Midbrain (tissue), 1 donor: Measurements from ENCODE around the gene SLC15A1.
"Not testable (repeated sequence)": the region's sequence is repeated elsewhere in the genome, so short reads cannot be mapped to it uniquely, and the experiment has no call there.

ENCODE experiments used
- DNase-seq: peaks from one replicate; lab custom pipeline; 2025; lab: John Stamatoyannopoulos, UW

Gene SLC15A1

GRCh38 chr13:98781470-98781869 lies 29.0 kb upstream of the SLC15A1 start:
- no peak for DNase-seq

GRCh38 chr13:98781045-98781444 lies 28.6 kb upstream of the SLC15A1 start:
- no peak for DNase-seq

- DNase-seq, result no peak
These were observed 28.0 kb upstream of the SLC15A1 start for GRCh38 chr13:98780451-98780850.

- DNase-seq, result no peak
These were observed 27.2 kb upstream of the SLC15A1 start for GRCh38 chr13:98779695-98780094.

- no peak for DNase-seq
These were observed 26.3 kb upstream of the SLC15A1 start for GRCh38 chr13:98778749-98779148.

GRCh38 chr13:98776644-98777043 lies 24.2 kb upstream of the SLC15A1 start:
- no peak for DNase-seq

- no peak for DNase-seq
These were observed 23.5 kb upstream of the SLC15A1 start for GRCh38 chr13:98775844-98776598.

GRCh38 chr13:98775386-98775785 lies 22.9 kb upstream of the SLC15A1 start:
- DNase-seq, result no peak

GRCh38 chr13:98774776-98775175 lies 22.3 kb upstream of the SLC15A1 start:
- DNase-seq, result no peak

GRCh38 chr13:98773921-98774320 lies 21.4 kb upstream of the SLC15A1 start:
- DNase-seq, result no peak

GRCh38 chr13:98772794-98773452 lies 20.5 kb upstream of the SLC15A1 start:
- DNase-seq, result no peak

- no peak for DNase-seq
These were observed 19.6 kb upstream of the SLC15A1 start for GRCh38 chr13:98771838-98772611.

GRCh38 chr13:98769736-98770135 lies 17.3 kb upstream of the SLC15A1 start:
- DNase-seq, result no peak

- DNase-seq, result no peak
These were observed 16.1 kb upstream of the SLC15A1 start for GRCh38 chr13:98768522-98768921.

- DNase-seq, result no peak
These were observed 14.2 kb upstream of the SLC15A1 start for GRCh38 chr13:98766697-98767096.

GRCh38 chr13:98765996-98766519 lies 13.6 kb upstream of the SLC15A1 start:
- no peak for DNase-seq

- no peak for DNase-seq
These were observed 9.6 kb upstream of the SLC15A1 start for GRCh38 chr13:98761986-98762616.

- DNase-seq, result no peak
These were observed 8.9 kb upstream of the SLC15A1 start for GRCh38 chr13:98761126-98761985.

- DNase-seq, result no peak
These were observed 3.3 kb upstream of the SLC15A1 start for GRCh38 chr13:98755729-98756128.

- no peak for DNase-seq
These were observed 2.6 kb upstream of the SLC15A1 start for GRCh38 chr13:98755116-98755515.

GRCh38 chr13:98754468-98754867 lies 2.0 kb upstream of the SLC15A1 start:
- DNase-seq, result not testable (repeated sequence)
